ENCODE data around the gene TSR3. TPM values are rescaled to one million over a fixed set of nuclear protein-coding genes. Genes with fewer than 3 reads are reported as not detected.

Gene TSR3
- polyA plus RNA-seq, 1 of the 3 experiments (the other 2 are of a cell fraction): 87.3 TPM

GRCh38 chr16:1340730-1341494, 10.8 kb downstream of the TSR3 start (continued):
- TF ChIP-seq, protein P1, sequence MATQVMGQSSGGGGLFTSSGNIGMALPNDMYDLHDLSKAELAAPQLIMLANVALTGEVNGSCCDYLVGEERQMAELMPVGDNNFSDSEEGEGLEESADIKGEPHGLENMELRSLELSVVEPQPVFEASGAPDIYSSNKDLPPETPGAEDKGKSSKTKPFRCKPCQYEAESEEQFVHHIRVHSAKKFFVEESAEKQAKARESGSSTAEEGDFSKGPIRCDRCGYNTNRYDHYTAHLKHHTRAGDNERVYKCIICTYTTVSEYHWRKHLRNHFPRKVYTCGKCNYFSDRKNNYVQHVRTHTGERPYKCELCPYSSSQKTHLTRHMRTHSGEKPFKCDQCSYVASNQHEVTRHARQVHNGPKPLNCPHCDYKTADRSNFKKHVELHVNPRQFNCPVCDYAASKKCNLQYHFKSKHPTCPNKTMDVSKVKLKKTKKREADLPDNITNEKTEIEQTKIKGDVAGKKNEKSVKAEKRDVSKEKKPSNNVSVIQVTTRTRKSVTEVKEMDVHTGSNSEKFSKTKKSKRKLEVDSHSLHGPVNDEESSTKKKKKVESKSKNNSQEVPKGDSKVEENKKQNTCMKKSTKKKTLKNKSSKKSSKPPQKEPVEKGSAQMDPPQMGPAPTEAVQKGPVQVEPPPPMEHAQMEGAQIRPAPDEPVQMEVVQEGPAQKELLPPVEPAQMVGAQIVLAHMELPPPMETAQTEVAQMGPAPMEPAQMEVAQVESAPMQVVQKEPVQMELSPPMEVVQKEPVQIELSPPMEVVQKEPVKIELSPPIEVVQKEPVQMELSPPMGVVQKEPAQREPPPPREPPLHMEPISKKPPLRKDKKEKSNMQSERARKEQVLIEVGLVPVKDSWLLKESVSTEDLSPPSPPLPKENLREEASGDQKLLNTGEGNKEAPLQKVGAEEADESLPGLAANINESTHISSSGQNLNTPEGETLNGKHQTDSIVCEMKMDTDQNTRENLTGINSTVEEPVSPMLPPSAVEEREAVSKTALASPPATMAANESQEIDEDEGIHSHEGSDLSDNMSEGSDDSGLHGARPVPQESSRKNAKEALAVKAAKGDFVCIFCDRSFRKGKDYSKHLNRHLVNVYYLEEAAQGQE (IDR thresholded peaks at IDR 0.05; ENCODE audit: low read depth, low read length): no peak
- TF ChIP-seq CHD2 (IDR thresholded peaks at IDR 0.05; ENCODE audit: low read length, partially characterized antibody) (no peak), GATA2 (CRISPR knock-in tag; IDR thresholded peaks at IDR 0.05) (no peak), EP300 (IDR thresholded peaks at IDR 0.05; ENCODE audit: borderline replicate concordance in 1 of 2, low read depth in 1 of 2, low read length in 1 of 2) (no peak), MXI1 (IDR thresholded peaks at IDR 0.05; ENCODE audit: low read depth, low read length) (no peak), ELF1 (IDR thresholded peaks at IDR 0.05) (no peak)
- TF ChIP-seq, protein P2, sequence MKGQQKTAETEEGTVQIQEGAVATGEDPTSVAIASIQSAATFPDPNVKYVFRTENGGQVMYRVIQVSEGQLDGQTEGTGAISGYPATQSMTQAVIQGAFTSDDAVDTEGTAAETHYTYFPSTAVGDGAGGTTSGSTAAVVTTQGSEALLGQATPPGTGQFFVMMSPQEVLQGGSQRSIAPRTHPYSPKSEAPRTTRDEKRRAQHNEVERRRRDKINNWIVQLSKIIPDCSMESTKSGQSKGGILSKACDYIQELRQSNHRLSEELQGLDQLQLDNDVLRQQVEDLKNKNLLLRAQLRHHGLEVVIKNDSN (IDR thresholded peaks at IDR 0.05; ENCODE audit: borderline replicate concordance, low read depth): no peak

- Histone ChIP-seq H4K20me1 (ENCODE audit: insufficient read depth) (no peaks in the 10 kb centered on the region), H3K4me2 (no peak overlapping the region), H3F3A (replicated peaks; ENCODE audit: insufficient read depth) (no peaks in the 10 kb centered on the region), H3K4me3 (ENCODE audit: low read depth in 2 of 2, low read length in 1 of 2) (no peak overlapping the region), H3K79me2 (ENCODE audit: insufficient read depth) (no peaks in the 10 kb centered on the region), H3K9ac (no peak overlapping the region), H3K27ac (ENCODE audit: low read depth in 2 of 2, low read length in 1 of 2) (no peak overlapping the region), H3K27me3 (ENCODE audit: insufficient read depth) (peaks cover 45% of the 10 kb centered on the region), H3K4me1 (ENCODE audit: control insufficient read depth in 1 of 2, insufficient read depth in 2 of 2, low read depth in 1 of 2, low read length in 1 of 2) (peaks cover 0 to 28% of the 10 kb centered on the region in 2 experiments; a peak in 1 of 4 replicates), H3K9me3 (no peaks in the 10 kb centered on the region), H3K36me3 (replicated peaks in 1 of 2; ENCODE audit: control insufficient read depth in 1 of 2, insufficient read depth in 2 of 2, low read length in 1 of 2) (no peaks in the 10 kb centered on the region), H2AFZ (ENCODE audit: low read depth) (no peak overlapping the region), H3K9me2 (no peaks in the 10 kb centered on the region)
- TF ChIP-seq YY1 (IDR thresholded peaks at IDR 0.05; ENCODE audit: low read depth) (no peak), EP300 (IDR thresholded peaks at IDR 0.05; ENCODE audit: borderline replicate concordance in 1 of 2, low read depth in 1 of 2, low read length in 1 of 2) (no peak), FOXJ3 (CRISPR knock-in tag; IDR thresholded peaks at IDR 0.05) (no peak), TAF1 (IDR thresholded peaks at IDR 0.05; ENCODE audit: borderline replicate concordance, low read depth, low read length) (no peak), TEAD4 (IDR thresholded peaks at IDR 0.05; ENCODE audit: borderline replicate concordance, insufficient read depth) (no peak), JUND (IDR thresholded peaks at IDR 0.05) (no peak), SIN3A (IDR thresholded peaks at IDR 0.05; ENCODE audit: borderline replicate concordance, low read depth, low read length) (no peak)
- TF ChIP-seq, protein P3, sequence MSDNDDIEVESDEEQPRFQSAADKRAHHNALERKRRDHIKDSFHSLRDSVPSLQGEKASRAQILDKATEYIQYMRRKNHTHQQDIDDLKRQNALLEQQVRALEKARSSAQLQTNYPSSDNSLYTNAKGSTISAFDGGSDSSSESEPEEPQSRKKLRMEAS (IDR thresholded peaks at IDR 0.05; ENCODE audit: low read depth): no peak
- no peak for DNase-seq
- ChIA-PET CTCF (interaction anchor here (0.6 to 3.3 kb wide), 15 partner anchors 9 to 134 kb away, joined by 3 to 16 read pairs (median 4); partner anchors contain the start of genes GNPTG and TSR3), POLR2A (no interaction called here)
- 23% methylated on average over 8 of the region's 31 CpGs for WGBS (ENCODE audit: low lambda C conversion rate)
Observed at GRCh38 chr16:1338855-1339675, 12.6 kb downstream of the TSR3 start.

Data from SK-N-SH (cell line).